ENCODE data around the gene DAO. TPM values are rescaled to one million over a fixed set of nuclear protein-coding genes. Genes with fewer than 3 reads are reported as not detected.

Gene DAO
- total RNA-seq, 1 experiment from 2014 or later: not detected

GRCh38 chr12:108853981-108854446 is 25.9 kb upstream of the DAO start:
- Histone ChIP-seq H3K4me3 (ENCODE audit: low read length) (no peak overlapping the region), H3K79me2 (ENCODE audit: low read length) (peaks cover 38% of the 10 kb centered on the region), H3K27me3 (ENCODE audit: low read length) (no peaks in the 10 kb centered on the region), H4K20me1 (ENCODE audit: insufficient read depth, low read depth, low read length) (no peaks in the 10 kb centered on the region), H3K9me3 (ENCODE audit: low read length) (peaks cover 5% of the 10 kb centered on the region; the same call in 1 of the 2 replicates), H3K9me2 (replicated peaks; ENCODE audit: insufficient read depth, low read length) (no peaks in the 10 kb centered on the region), H3K4me1 (ENCODE audit: low read length) (peaks cover 30% of the 10 kb centered on the region), H3K36me3 (ENCODE audit: insufficient read depth, low read length) (peaks cover 5% of the 10 kb centered on the region; the same call in 1 of the 2 replicates), H2AFZ (ENCODE audit: low read length) (no peak overlapping the region), H3K27ac (ENCODE audit: low read length) (no peak overlapping the region), H3K4me2 (ENCODE audit: low read depth, low read length, poor library complexity, severe bottlenecking) (no peak overlapping the region), H3K9ac (ENCODE audit: low read length) (no peak overlapping the region)
- DNase-seq: no peak

DNA sequence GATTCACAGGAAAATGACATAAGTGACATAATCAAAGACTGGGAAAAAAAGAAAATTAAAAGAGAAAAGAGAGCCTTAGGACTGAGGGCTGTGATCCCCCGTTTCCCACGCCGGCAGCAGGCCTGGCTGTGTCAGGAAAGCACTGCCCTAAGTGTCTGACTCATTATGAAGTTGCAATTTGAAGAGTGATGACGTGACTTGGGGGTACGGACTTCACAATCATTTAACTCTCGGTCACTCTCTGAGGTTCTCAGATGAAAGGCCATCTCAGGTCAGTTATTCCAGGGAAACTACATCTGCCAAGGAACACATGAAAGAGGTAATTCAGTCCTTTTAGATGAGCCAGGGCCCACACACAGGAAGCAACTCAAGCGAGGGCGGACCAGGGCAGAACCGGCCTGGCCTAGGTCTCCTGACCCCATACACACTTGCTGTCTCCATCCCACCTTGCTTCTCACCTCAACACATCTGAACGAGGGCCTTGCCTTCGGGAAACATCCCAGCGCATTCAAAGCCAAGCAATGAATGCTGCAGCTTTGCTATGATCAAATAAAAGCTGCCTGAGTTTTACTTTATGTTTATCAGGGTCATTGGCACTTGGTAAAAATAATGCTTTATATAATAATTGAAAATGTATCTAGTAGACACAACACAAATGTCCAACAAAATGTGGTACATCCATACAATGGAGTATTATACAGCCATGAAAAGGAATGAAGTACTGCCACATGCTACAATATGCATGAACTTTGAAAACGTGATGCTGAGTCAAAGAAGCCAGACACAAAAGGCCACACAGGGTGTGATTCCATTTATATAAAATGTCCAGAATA is 25.2 kb upstream of the DAO start:
- Histone ChIP-seq H3K9ac (ENCODE audit: low read length) (no peak overlapping the region), H3K9me3 (ENCODE audit: low read length) (peaks cover 5% of the 10 kb centered on the region; the same call in 1 of the 2 replicates), H3K79me2 (ENCODE audit: low read length) (peaks cover 38% of the 10 kb centered on the region), H3K27ac (ENCODE audit: low read length) (no peak overlapping the region), H3K36me3 (ENCODE audit: insufficient read depth, low read length) (peaks cover 5% of the 10 kb centered on the region; the same call in 1 of the 2 replicates), H3K4me1 (ENCODE audit: low read length) (peaks cover 34% of the 10 kb centered on the region), H2AFZ (ENCODE audit: low read length) (no peak overlapping the region), H3K4me3 (ENCODE audit: low read length) (no peak overlapping the region), H4K20me1 (ENCODE audit: insufficient read depth, low read depth, low read length) (no peaks in the 10 kb centered on the region), H3K4me2 (ENCODE audit: low read depth, low read length, poor library complexity, severe bottlenecking) (no peak overlapping the region), H3K27me3 (ENCODE audit: low read length) (no peaks in the 10 kb centered on the region), H3K9me2 (replicated peaks; ENCODE audit: insufficient read depth, low read length) (no peaks in the 10 kb centered on the region)
- DNase-seq: no peak

GRCh38 chr12:108855284-108856169 is 24.4 kb upstream of the DAO start:
- Histone ChIP-seq H3K4me3 (ENCODE audit: low read length) (peak overlapping the region; percentile 99; the same call in 1 of the 2 replicates), H3K79me2 (ENCODE audit: low read length) (peaks cover 38% of the 10 kb centered on the region), H2AFZ (ENCODE audit: low read length) (no peak overlapping the region), H3K9me3 (ENCODE audit: low read length) (peaks cover 5% of the 10 kb centered on the region; the same call in 1 of the 2 replicates), H3K4me2 (ENCODE audit: low read depth, low read length, poor library complexity, severe bottlenecking) (peak overlapping the region; percentile 82), H3K9ac (ENCODE audit: low read length) (peak overlapping the region; percentile 93), H4K20me1 (ENCODE audit: insufficient read depth, low read depth, low read length) (no peaks in the 10 kb centered on the region), H3K27me3 (ENCODE audit: low read length) (no peaks in the 10 kb centered on the region), H3K4me1 (ENCODE audit: low read length) (peaks cover 37% of the 10 kb centered on the region), H3K27ac (ENCODE audit: low read length) (no peak overlapping the region), H3K36me3 (ENCODE audit: insufficient read depth, low read length) (peaks cover 5% of the 10 kb centered on the region; the same call in 1 of the 2 replicates), H3K9me2 (replicated peaks; ENCODE audit: insufficient read depth, low read length) (no peaks in the 10 kb centered on the region)
- DNase-seq: no peak

DNA sequence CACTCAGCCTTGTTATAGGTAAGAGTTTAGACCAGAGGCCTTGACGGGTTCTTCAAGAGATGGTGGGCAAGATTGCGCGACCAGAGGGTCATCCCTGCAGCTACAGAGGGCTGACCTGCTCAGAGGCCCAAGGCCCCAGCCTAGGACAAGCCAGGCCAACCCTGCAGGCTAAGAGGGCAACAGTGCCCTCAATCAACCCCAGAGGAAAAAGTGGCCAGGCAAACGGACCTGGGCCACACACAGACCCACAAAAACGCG is 23.8 kb upstream of the DAO start:
- H3K27me3 ChIP-seq (ENCODE audit: low read length): no peaks in the 10 kb centered on the region
- H3K4me1 ChIP-seq (ENCODE audit: low read length): peaks cover 34% of the 10 kb centered on the region
- H3K79me2 ChIP-seq (ENCODE audit: low read length): peaks cover 38% of the 10 kb centered on the region
- H3K9me3 ChIP-seq (ENCODE audit: low read length): peaks cover 5% of the 10 kb centered on the region; the same call in 1 of the 2 replicates
- H3K9me2 ChIP-seq (replicated peaks; ENCODE audit: insufficient read depth, low read length): no peaks in the 10 kb centered on the region
- H2AFZ ChIP-seq (ENCODE audit: low read length): no peak overlapping the region
- peak overlapping the region; percentile 99 for H3K4me3 ChIP-seq (ENCODE audit: low read length)
- DNase-seq: no peak
- H3K27ac ChIP-seq (ENCODE audit: low read length): no peak overlapping the region
- peak overlapping the region; percentile 93 for H3K9ac ChIP-seq (ENCODE audit: low read length)
- peak overlapping the region; percentile 82 for H3K4me2 ChIP-seq (ENCODE audit: low read depth, low read length, poor library complexity, severe bottlenecking)
- peaks cover 5% of the 10 kb centered on the region; the same call in 1 of the 2 replicates for H3K36me3 ChIP-seq (ENCODE audit: insufficient read depth, low read length)
- H4K20me1 ChIP-seq (ENCODE audit: insufficient read depth, low read depth, low read length): no peaks in the 10 kb centered on the region

DNA sequence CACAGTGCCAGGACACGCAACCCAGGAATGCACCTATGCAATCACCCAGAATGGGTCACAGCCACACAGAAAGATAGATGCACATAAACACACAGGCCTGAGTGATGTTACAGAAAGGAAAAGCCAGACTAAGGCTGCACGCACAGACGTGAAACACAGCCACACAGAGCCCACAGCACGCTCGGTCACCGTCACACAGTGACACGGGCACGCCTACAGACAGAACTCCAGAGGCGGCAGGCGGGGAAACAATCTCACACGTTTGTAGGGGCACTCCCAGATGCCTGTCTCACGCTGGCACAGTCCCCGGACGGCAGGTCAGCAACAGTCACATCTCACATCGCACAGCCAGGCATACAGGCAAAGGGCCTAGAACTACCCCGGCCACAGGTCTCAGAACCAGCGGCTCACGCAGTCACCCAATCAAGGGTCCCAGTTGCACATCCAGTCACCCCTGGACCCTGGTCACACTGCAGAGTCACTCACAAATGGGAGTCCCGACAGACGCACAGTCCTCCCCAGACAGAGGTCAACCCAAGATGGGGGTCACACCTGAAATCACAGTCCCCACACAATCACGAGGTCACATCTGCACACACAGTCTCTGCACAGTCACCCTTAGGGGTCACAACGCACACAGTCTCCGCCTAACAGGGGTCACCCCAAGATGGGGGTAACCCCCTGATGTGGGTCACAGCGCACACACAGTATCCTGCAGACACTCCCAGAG is 23.3 kb upstream of the DAO start:
- H3K4me1 ChIP-seq (ENCODE audit: low read length): peaks cover 37% of the 10 kb centered on the region
- no peaks in the 10 kb centered on the region for H3K9me2 ChIP-seq (replicated peaks; ENCODE audit: insufficient read depth, low read length)
- H3K4me2 ChIP-seq (ENCODE audit: low read depth, low read length, poor library complexity, severe bottlenecking): peak overlapping the region; percentile 82
- H3K9ac ChIP-seq (ENCODE audit: low read length): peak overlapping the region; percentile 93
- peak overlapping the region; percentile 39; the same call in 1 of the 2 replicates for H3K27ac ChIP-seq (ENCODE audit: low read length)
- peaks cover 38% of the 10 kb centered on the region for H3K79me2 ChIP-seq (ENCODE audit: low read length)
- peak overlapping the region; percentile 99 for H3K4me3 ChIP-seq (ENCODE audit: low read length)
- H3K27me3 ChIP-seq (ENCODE audit: low read length): no peaks in the 10 kb centered on the region
- H2AFZ ChIP-seq (ENCODE audit: low read length): peak overlapping the region; percentile 70
- no peaks in the 10 kb centered on the region for H4K20me1 ChIP-seq (ENCODE audit: insufficient read depth, low read depth, low read length)
- peaks cover 5% of the 10 kb centered on the region; the same call in 1 of the 2 replicates for H3K36me3 ChIP-seq (ENCODE audit: insufficient read depth, low read length)
- peak; percentile 63 for DNase-seq
- peaks cover 5% of the 10 kb centered on the region; the same call in 1 of the 2 replicates for H3K9me3 ChIP-seq (ENCODE audit: low read length)

GRCh38 chr12:108857158-108857407 is 22.8 kb upstream of the DAO start:
- H3K4me2 ChIP-seq (ENCODE audit: low read depth, low read length, poor library complexity, severe bottlenecking): peak overlapping the region; percentile 82
- H3K36me3 ChIP-seq (ENCODE audit: insufficient read depth, low read length): peaks cover 5% of the 10 kb centered on the region; the same call in 1 of the 2 replicates
- H3K4me3 ChIP-seq (ENCODE audit: low read length): peak overlapping the region; percentile 99
- H2AFZ ChIP-seq (ENCODE audit: low read length): peak overlapping the region; percentile 70
- H3K9ac ChIP-seq (ENCODE audit: low read length): peak overlapping the region; percentile 93
- peaks cover 38% of the 10 kb centered on the region for H3K79me2 ChIP-seq (ENCODE audit: low read length)
- H4K20me1 ChIP-seq (ENCODE audit: insufficient read depth, low read depth, low read length): no peaks in the 10 kb centered on the region
- no peaks in the 10 kb centered on the region for H3K9me2 ChIP-seq (replicated peaks; ENCODE audit: insufficient read depth, low read length)
- H3K27ac ChIP-seq (ENCODE audit: low read length): peak overlapping the region; percentile 39; the same call in 1 of the 2 replicates
- H3K27me3 ChIP-seq (ENCODE audit: low read length): no peaks in the 10 kb centered on the region
- no peak for DNase-seq
- peaks cover 5% of the 10 kb centered on the region; the same call in 1 of the 2 replicates for H3K9me3 ChIP-seq (ENCODE audit: low read length)
- peaks cover 42% of the 10 kb centered on the region for H3K4me1 ChIP-seq (ENCODE audit: low read length)

DNA sequence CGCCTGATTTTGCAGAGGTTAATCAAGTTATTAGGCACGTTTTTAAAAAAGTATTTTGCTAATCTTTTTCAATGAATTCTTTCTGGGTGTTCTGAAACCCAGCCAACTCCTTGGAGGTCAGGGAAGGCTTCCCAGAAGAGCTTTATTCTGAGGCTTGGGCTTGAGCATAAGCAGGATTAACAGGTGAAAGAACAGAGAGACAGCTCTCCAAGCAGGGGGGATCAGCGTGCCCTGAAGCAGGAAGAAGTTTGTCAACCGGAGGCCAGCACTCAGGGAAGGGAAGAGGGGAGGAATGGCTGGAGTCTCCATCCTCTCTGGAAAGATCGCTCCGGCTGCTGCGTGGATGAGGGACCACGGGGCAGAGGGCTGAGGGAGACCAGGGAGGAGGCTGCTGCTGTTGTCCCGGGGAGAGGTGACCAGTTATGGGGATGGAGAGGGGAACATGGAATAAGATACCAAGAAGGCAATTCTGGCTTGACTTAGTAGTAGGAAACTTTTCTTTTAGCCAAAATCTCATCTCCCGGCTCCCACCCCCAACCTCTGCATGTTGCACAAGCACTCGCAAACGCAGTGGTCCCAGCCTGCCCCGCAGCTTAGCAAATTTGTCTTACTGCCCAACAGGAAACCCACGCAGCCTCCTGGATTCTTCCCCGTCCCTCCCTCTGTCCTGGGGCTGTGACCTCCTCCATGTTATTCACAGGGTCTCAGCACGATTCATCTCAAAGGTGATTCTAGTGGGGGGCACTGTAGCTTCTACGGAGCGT is 21.4 kb upstream of the DAO start:
- peak overlapping the region; percentile 76 for H3K9ac ChIP-seq (ENCODE audit: low read length)

More for the DNA sequence above, 21.4 kb upstream of the DAO start:
- Histone ChIP-seq H3K36me3 (ENCODE audit: insufficient read depth, low read length) (peaks cover 5% of the 10 kb centered on the region; the same call in 1 of the 2 replicates), H2AFZ (ENCODE audit: low read length) (peak overlapping the region; percentile 94; the same call in 1 of the 2 replicates), H3K4me3 (ENCODE audit: low read length) (peak overlapping the region; percentile 68), H3K27me3 (ENCODE audit: low read length) (no peaks in the 10 kb centered on the region), H3K79me2 (ENCODE audit: low read length) (peaks cover 33% of the 10 kb centered on the region), H3K9me2 (replicated peaks; ENCODE audit: insufficient read depth, low read length) (no peaks in the 10 kb centered on the region), H3K27ac (ENCODE audit: low read length) (no peak overlapping the region), H4K20me1 (ENCODE audit: insufficient read depth, low read depth, low read length) (no peaks in the 10 kb centered on the region), H3K4me1 (ENCODE audit: low read length) (peaks cover 47% of the 10 kb centered on the region), H3K4me2 (ENCODE audit: low read depth, low read length, poor library complexity, severe bottlenecking) (peak overlapping the region; percentile 61), H3K9me3 (ENCODE audit: low read length) (peaks cover 5% of the 10 kb centered on the region; the same call in 1 of the 2 replicates)
- peak; percentile 41 for DNase-seq

Measured in Karpas-422 (cell line).